SK-N-MC (cell line): ENCODE results near the gene RNF213.

Source experiments
- EZH2 ChIP-seq: fragments of 200-600 bp; sonication (generic); IDR thresholded peaks from one replicate; pipeline ENCODE4 v1.6.1; 2017; ENCODE audit warnings: antibody characterized with exemption
- FOXP2 ChIP-seq: optimal IDR thresholded peaks from 2 replicates; pipeline ENCODE3; 2011; ENCODE audit warnings: mild to moderate bottlenecking, moderate library complexity; ENCODE audit not compliant: insufficient read depth; ENCODE audit errors: extremely low read length, control extremely low read depth
- POLR2AphosphoS5 ChIP-seq: IDR thresholded peaks from 2 replicates; pipeline ENCODE4 v1.6.1; 2012; ENCODE audit warnings: mild to moderate bottlenecking, low read depth, low read length, borderline replicate concordance

DNA sequence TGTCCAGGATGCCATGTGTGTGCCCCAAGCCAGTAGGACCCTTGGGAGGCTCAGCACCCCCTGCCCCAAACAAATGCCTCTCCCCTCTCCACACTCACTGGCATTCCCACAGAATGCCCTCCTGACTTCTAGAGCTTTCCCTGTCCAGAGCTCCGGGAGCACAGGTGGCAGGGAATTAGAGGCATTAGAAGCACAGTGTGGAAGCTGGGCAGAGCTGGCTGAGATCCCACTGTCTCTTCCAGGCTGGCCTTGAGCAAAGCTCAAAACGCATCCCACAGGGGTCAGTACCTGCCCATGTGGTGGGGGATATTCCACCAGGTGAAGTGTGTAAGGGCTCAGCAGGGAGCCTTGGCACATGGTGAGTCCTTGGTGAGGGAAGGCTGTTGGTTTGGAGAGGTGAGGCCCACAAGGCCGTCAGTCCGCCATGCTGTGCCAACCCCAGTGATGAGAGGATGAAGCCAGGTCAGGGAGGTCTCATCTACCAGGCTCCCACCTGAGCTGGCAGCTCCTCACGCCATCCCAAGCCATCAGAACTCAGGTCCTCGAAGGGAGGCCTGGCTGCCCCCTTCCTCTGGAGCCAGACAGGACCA lies 172.4 kb downstream of the RNF213 start:
- no peak for TF ChIP-seq POLR2AphosphoS5
- no peak for TF ChIP-seq EZH2
- TF ChIP-seq FOXP2, result no peak
